D721Med (cell line): Measurements from ENCODE around the gene TNFRSF14.
"Not testable (repeated sequence)": the region's sequence is repeated elsewhere in the genome, so short reads cannot be mapped to it uniquely, and the experiment has no call there.

ENCODE experiments used
- DNase-seq: peaks from one replicate; pipeline ENCODE4 v3.0.0; 2011; ENCODE audit warnings: low spot score; ENCODE audit not compliant: insufficient read length
- FAIRE-seq: peaks from 2 replicates; lab custom pipeline; 2011; peaks lifted over from hg19 to GRCh38; lab: Jason Lieb, UNC
- TF ChIP-seq, protein P1 (sequence below): IDR thresholded peaks from 2 replicates; pipeline ENCODE4 v1.5.1; 2012; ENCODE audit warnings: mild to moderate bottlenecking, control low read depth; ENCODE audit not compliant: insufficient read depth; ENCODE audit errors: missing control alignments

TNFRSF14 gene

DNA sequence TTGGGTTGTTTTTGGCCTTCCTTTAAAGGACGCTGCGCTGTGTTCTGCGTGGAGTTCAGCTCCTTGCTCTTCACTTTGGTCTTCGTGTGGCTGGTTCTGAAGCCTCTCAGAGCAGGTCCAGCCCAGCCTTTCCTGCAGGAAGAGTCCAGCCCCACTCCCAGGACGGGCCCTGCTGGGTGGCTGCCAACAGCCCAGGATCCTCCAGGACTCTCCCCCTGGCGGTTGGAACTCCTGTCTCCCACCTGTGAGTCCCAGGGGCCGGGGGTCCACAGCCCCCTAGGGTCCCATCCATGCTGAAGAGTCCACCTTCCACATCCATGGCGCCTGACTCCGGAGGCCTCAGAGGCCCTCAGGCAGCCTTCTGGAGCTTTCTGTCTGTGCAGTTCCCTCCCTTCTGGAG lies 4.6 kb upstream of the TNFRSF14 start:
- not testable (repeated sequence) for FAIRE-seq, DNase-seq

GRCh38 chr1:2552189-2552588 lies 4.0 kb upstream of the TNFRSF14 start:
- no peak for FAIRE-seq
- TF ChIP-seq, protein P1, sequence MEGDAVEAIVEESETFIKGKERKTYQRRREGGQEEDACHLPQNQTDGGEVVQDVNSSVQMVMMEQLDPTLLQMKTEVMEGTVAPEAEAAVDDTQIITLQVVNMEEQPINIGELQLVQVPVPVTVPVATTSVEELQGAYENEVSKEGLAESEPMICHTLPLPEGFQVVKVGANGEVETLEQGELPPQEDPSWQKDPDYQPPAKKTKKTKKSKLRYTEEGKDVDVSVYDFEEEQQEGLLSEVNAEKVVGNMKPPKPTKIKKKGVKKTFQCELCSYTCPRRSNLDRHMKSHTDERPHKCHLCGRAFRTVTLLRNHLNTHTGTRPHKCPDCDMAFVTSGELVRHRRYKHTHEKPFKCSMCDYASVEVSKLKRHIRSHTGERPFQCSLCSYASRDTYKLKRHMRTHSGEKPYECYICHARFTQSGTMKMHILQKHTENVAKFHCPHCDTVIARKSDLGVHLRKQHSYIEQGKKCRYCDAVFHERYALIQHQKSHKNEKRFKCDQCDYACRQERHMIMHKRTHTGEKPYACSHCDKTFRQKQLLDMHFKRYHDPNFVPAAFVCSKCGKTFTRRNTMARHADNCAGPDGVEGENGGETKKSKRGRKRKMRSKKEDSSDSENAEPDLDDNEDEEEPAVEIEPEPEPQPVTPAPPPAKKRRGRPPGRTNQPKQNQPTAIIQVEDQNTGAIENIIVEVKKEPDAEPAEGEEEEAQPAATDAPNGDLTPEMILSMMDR, result no peak
- DNase-seq, result no peak

DNA sequence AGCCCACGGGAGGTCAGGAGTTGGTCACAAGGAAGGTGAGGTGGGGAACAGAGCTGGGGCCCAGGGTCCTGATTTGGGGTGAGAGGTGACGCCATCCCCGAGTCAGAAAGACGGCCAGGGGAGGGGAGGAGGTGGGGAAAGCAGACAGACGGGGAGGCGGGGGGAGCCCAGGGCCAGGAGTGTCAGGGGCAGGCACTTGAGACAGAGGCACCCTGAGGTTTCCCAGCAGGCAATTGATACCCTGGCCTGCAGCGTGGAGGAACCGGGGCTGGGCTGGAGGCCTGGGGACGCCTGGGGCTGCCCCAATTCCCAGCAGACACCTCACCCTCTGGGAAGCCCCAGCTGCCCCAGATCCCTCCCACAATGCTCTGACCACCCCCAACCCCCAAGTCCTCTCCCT lies 3.1 kb upstream of the TNFRSF14 start:
- not testable (repeated sequence) for DNase-seq, FAIRE-seq

GRCh38 chr1:2553871-2554620 lies 2.1 kb upstream of the TNFRSF14 start:
- FAIRE-seq, result no peak
- no peak for DNase-seq
- TF ChIP-seq, protein P1, result no peak

DNA sequence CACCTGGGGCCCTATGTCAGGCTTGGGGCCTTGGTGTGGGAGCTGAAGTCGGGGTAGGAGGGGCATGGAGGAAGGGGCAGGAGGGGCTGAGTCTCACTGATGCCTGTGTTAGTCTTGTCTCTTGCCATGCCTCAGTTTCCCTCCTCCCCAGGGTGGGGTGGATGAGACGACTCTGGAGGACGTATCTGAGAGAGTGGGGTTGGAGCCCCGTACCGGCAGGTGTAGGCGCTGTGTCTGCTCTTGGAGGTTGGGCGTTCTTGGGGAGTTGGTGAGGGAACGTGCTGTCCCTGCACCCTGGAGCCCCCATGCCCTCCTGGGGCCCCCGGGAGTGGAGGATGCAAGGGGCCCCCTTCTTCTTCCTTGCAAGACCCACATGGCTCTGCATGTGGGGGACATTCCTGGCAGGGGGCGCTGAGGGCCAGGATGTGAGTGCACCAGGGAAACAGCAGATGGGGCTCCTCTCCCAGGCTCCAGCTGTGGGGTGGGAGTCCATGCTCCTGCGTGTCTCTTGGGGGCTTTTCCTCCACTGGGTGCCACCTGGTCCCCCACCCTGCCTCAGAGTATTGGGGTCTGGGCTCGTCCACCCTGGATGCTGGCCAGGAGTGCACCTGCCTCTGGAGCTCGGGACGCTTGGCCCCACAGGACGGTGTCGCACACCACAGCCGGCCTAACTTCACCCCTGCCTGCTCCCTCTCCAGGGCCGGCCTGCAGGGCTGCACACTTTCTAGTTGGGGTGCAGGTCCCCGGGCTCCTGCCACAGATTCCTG lies 1.4 kb upstream of the TNFRSF14 start:
- no peak for FAIRE-seq
- TF ChIP-seq, protein P1, result peak; percentile 46
- no peak for DNase-seq

DNA sequence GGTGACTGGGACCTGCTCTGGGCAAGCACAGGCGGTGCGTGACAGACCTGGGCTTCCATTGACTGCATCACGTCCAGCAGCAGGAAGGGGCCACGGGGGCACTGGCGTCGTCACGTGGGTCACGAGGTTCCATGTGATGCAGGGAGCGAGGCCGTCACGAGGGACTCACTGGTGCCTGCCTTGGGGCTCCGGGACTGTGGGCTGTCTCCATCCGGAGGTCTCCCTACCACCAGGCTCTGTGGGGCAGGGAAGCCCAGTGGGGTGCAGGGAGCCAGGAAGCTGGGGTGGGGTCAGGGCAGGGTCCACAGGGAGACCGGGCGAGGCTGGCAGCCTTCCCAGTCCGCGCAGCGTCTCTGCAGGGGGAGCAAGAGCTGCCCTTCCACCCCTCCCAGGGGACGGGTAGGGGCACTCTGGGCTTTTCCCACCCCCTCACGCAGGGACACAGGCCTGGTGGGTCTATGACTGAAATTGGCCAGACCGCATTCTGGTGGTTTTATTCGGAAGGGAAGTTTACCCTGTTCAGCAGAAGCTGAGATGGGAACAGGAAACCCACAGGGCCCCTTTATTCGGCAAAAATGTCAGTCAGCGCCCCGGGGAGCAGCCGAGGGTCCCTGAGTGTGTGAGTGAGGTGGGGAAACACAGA lies 416 bp upstream of the TNFRSF14 start:
- DNase-seq (no peak), FAIRE-seq (no peak)
- TF ChIP-seq, protein P1, result no peak

- FAIRE-seq, result no peak
- TF ChIP-seq, protein P1, result no peak
- no peak for DNase-seq
These were observed 709 bp downstream of the TNFRSF14 start for GRCh38 chr1:2556678-2557481.
